ENCODE results near the gene OR52N1. TPM values are rescaled to one million over a fixed set of nuclear protein-coding genes. Genes with fewer than 3 reads are reported as not detected.

The OR52N1 gene
- total RNA-seq, 1 donor from 2014 or later, result not detected

DNA sequence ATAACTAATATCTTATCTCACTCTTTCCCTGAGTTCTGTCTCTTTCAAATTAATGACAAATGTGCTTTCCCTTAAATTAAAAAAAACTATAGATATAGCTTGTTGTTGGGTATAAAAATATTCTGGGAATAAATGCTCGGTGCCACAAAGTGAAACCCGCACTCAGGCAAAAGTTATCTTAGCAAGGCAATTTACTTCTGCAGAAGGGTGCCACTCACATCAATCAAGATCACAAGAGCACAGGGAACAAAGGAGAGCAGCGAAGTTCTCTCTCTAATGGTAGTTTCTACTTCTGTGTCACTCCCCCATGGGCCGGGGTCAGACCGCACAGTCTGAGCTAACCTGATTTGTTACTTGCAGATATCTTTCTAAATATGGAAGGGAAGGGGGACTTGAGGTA, 12.9 kb upstream of the OR52N1 start:
- DNase-seq (ENCODE audit: low read depth), result no peak
- Histone ChIP-seq H3K27me3 (ENCODE audit: control insufficient read depth, insufficient read depth, low read length) (peaks cover 7% of the 10 kb centered on the region), H3K4me3 (ENCODE audit: low read depth, low read length) (no peak overlapping the region), H3K36me3 (ENCODE audit: control insufficient read depth, insufficient read depth, low read length) (no peaks in the 10 kb centered on the region)
- TF ChIP-seq, protein P1, sequence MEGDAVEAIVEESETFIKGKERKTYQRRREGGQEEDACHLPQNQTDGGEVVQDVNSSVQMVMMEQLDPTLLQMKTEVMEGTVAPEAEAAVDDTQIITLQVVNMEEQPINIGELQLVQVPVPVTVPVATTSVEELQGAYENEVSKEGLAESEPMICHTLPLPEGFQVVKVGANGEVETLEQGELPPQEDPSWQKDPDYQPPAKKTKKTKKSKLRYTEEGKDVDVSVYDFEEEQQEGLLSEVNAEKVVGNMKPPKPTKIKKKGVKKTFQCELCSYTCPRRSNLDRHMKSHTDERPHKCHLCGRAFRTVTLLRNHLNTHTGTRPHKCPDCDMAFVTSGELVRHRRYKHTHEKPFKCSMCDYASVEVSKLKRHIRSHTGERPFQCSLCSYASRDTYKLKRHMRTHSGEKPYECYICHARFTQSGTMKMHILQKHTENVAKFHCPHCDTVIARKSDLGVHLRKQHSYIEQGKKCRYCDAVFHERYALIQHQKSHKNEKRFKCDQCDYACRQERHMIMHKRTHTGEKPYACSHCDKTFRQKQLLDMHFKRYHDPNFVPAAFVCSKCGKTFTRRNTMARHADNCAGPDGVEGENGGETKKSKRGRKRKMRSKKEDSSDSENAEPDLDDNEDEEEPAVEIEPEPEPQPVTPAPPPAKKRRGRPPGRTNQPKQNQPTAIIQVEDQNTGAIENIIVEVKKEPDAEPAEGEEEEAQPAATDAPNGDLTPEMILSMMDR (IDR thresholded peaks at IDR 0.05; ENCODE audit: insufficient read depth, low read length, poor library complexity, severe bottlenecking), result no peak

DNA sequence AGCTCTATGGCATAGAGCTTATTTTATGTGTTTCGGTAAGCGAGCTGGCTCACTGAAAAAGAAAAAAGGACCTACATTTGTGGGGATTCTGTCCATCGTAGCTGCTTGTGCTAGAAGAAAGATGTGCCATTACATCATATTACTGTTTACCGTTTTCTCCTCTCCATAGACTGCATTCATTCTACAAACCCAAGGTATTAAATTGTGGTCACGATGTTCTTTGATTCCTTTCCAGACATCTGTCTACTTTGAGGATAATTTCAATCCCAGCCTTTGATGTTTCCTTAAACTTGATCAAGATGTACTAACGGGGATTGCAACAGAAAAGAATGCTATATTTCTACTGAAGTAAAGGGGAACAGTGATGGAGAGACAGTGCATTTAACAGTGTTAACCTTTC, 5.5 kb upstream of the OR52N1 start:
- TF ChIP-seq, protein P1 (IDR thresholded peaks at IDR 0.05; ENCODE audit: insufficient read depth, low read length, poor library complexity, severe bottlenecking), result no peak
- no peaks in the 10 kb centered on the region for H3K27me3 ChIP-seq (ENCODE audit: control insufficient read depth, insufficient read depth, low read length)
- no peak overlapping the region for H3K4me3 ChIP-seq (ENCODE audit: low read depth, low read length)

DNA sequence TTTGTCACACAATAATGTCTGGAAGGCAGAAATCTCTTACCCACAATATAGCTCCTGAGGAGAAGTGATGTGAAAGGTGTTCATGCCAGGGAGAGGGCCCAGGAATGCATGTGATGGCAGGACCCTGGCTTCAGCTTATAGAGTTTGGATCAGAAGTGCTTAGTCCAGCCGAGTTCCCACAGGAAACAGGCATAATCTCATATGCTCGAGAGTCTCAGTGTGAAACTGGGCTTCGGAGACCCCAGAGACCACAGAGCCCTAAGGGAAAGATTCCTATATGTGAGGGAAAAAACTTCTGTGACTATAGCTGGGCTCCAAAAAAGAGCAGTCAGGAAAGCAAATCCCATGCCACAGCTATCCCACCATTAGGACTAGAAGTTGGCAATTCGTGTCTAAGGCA, 7.8 kb downstream of the OR52N1 start, which contains the start of gene OR52N5:
TSS of gene OR52N5 (minus strand) at position 101 of the 400 bp plus-strand sequence. CDS start 4,721 bp downstream, outside the sequence.
- Histone ChIP-seq H3K27me3 (ENCODE audit: control insufficient read depth, insufficient read depth, low read length) (no peaks in the 10 kb centered on the region), H3K36me3 (ENCODE audit: control insufficient read depth, insufficient read depth, low read length) (no peaks in the 10 kb centered on the region), H3K4me3 (ENCODE audit: low read depth, low read length) (no peak within 1 kb of the TSS)
- DNase-seq (ENCODE audit: low read depth), result no peak
- TF ChIP-seq, protein P1 (IDR thresholded peaks at IDR 0.05; ENCODE audit: insufficient read depth, low read length, poor library complexity, severe bottlenecking), result no peak

More for the DNA sequence above, 5.5 kb upstream of the OR52N1 start:
- H3K36me3 ChIP-seq (ENCODE audit: control insufficient read depth, insufficient read depth, low read length), result no peaks in the 10 kb centered on the region
- DNase-seq (ENCODE audit: low read depth), result no peak

DNA sequence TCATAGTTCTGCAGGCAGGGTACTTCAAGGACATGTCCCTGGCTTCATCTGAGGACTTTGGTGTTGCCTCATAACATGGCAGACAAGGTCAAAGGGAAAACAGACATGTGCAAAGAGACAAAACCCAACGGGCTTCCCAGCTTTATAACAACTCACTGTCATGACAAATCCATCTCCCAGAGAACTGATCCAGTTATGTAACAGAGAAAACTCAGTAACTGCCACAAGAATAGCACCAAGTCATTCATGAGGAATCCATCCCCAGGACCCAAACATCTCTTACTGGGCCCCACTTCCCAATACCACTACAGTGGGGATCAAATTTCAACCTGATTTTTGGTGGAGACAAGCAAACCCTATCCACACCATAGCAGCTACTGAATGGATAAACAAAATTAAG, 24.0 kb downstream of the OR52N1 start:
- H3K36me3 ChIP-seq (ENCODE audit: control insufficient read depth, insufficient read depth, low read length), result no peaks in the 10 kb centered on the region
- H3K4me3 ChIP-seq (ENCODE audit: low read depth, low read length), result no peak overlapping the region
- DNase-seq (ENCODE audit: low read depth), result no peak
- TF ChIP-seq, protein P1 (IDR thresholded peaks at IDR 0.05; ENCODE audit: insufficient read depth, low read length, poor library complexity, severe bottlenecking), result no peak
- H3K27me3 ChIP-seq (ENCODE audit: control insufficient read depth, insufficient read depth, low read length), result no peaks in the 10 kb centered on the region

DNA sequence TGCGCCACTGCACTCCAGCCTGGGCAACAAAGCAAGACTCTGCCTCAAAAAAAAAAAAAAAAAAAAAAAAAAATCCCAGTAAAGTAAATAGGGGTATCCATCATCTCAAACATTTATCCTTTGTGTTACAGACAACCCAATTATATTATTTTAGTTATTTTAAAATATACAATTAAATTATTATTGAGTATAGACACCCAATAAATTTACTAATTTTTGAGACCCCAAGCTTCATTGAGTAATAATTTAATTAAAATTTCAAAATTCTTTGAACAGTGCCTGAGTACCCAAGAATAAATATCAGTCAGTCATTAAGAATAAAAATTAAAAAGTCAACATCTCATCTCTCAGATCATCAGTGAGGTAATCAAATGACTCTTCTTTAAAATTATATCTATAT, 37.1 kb downstream of the OR52N1 start, which contains the start of gene OR52N4:
TSS of gene OR52N4 (plus strand) at position 301 of the 400 bp plus-strand sequence. CDS start 498 bp downstream, outside the sequence.
- Histone ChIP-seq H3K4me3 (ENCODE audit: low read depth, low read length) (no peak within 1 kb of the TSS), H3K27me3 (ENCODE audit: control insufficient read depth, insufficient read depth, low read length) (no peaks in the 10 kb centered on the region), H3K36me3 (ENCODE audit: control insufficient read depth, insufficient read depth, low read length) (no peaks in the 10 kb centered on the region)
- TF ChIP-seq, protein P1 (IDR thresholded peaks at IDR 0.05; ENCODE audit: insufficient read depth, low read length, poor library complexity, severe bottlenecking), result no peak
- DNase-seq (ENCODE audit: low read depth), result no peak

DNA sequence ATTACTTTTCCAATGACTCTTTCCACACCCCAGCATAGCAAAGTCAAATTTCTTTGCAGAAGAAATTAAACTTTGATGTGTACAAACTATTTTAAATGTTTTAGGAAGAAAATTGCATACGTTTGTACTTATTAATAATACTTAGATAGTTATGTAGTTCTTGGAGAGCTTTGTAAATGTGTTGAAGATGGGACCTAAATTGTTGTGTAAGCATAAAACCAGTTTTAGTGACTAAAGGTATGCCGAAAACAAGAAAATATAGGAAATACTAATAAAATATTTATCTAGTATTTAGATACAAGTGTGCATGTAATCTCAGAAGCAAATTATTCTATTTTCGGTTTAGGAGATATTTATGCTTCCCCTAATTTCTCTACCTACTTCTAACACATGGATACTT, 41.2 kb downstream of the OR52N1 start:
- Histone ChIP-seq H3K27me3 (ENCODE audit: control insufficient read depth, insufficient read depth, low read length) (no peaks in the 10 kb centered on the region), H3K4me3 (ENCODE audit: low read depth, low read length) (no peak overlapping the region), H3K36me3 (ENCODE audit: control insufficient read depth, insufficient read depth, low read length) (no peaks in the 10 kb centered on the region)
- no peak for DNase-seq (ENCODE audit: low read depth)
- TF ChIP-seq, protein P1 (IDR thresholded peaks at IDR 0.05; ENCODE audit: insufficient read depth, low read length, poor library complexity, severe bottlenecking), result no peak
